B cell (primary cell): Measurements from ENCODE around the gene DUXB.

Experiments
- CTCF ChIP-seq: fragments of 200-600 bp; IDR thresholded peaks from one replicate; pipeline ENCODE4 v1.8.0; 2022; ENCODE audit warnings: antibody characterized with exemption, mild to moderate bottlenecking
- EZH2 ChIP-seq: IDR thresholded peaks from 2 replicates; pipeline ENCODE4 v1.6.1; 2012; ENCODE audit warnings: borderline replicate concordance, low read depth, mild to moderate bottlenecking, moderate library complexity, low read length; ENCODE audit not compliant: insufficient read depth, poor library complexity, severe bottlenecking

- TF ChIP-seq CTCF (no peak), EZH2 (no peak)
These were observed 9.1 kb upstream of the DUXB start for GRCh38 chr16:75710344-75710743.
